K562 (cell line): ENCODE data around the gene GABRA5. TPM values are rescaled to one million over a fixed set of nuclear protein-coding genes. Genes with fewer than 3 reads are reported as not detected.

Source experiments
- ATAC-seq: fragments of 200-7000 bp; cut with Tn5 transposase; 3 replicates; pipeline ENCODE4 v1.9.1; 2020; ENCODE audit warnings: moderate library complexity
- BruUV-seq: library from RNA; stranded (reverse); fragments of 400-500 nt; replicated peaks from 2 replicates; lab custom pipeline; 2021; lab: Mats Ljungman, UMichigan
- CTCF ChIA-PET: fragments of 300-600 bp; formaldehyde crosslinking; extraction: SDS; loops from one replicate; lab custom pipeline; 2021; ENCODE audit warnings: low intra/inter-chr PET ratio; lab: Yijun Ruan, JAX
- POLR2A ChIA-PET: fragments of 300-600, 350-650 bp; sonication (Branson Sonifier 250); formaldehyde crosslinking; extraction: SDS; loops from one replicate; lab custom pipeline; 2021; ENCODE audit warnings: antibody characterized with exemption, inconsistent platforms; lab: Yijun Ruan, JAX
- DNase-seq, 4 experiments: peaks; one replicate each; pipeline versions ENCODE4 v3.0.0 to v3.0.0-alpha.2; 2011 to 2018; ENCODE audit warnings: low spot score in 3 of 4, mixed read lengths in 3 of 4; ENCODE audit errors: extremely low read depth in 1 of 4
- FAIRE-seq: peaks from 2 replicates; lab custom pipeline; 2011; peaks lifted over from hg19 to GRCh38; lab: Jason Lieb, UNC
- H2AFZ ChIP-seq: 2 replicates; pipeline ENCODE4 v1.6.0; 2011; ENCODE audit warnings: low read depth, low read length, control low read depth, inconsistent platforms
- H3K27ac ChIP-seq: fragments of 200-600 bp; 3 replicates; pipeline ENCODE4 v1.8.0; 2011; ENCODE audit warnings: low read depth, mild to moderate bottlenecking, control low read depth, inconsistent platforms, low read length, moderate library complexity, mixed read lengths; ENCODE audit errors: extremely low read depth
- H3K27me3 ChIP-seq, 2 experiments: fragments of 300-600 bp in 1 of 2; 2 replicates in 1 of 2; 3 replicates in 1 of 2; pipeline versions ENCODE4 v1.6.0 to v1.8.0; 2011; ENCODE audit warnings: inconsistent platforms in 2 of 2, low read length in 2 of 2, mild to moderate bottlenecking in 1 of 2, mixed read lengths in 1 of 2, moderate library complexity in 1 of 2; ENCODE audit not compliant: control insufficient read depth in 2 of 2, insufficient read depth in 2 of 2
- H3K36me3 ChIP-seq: fragments of 300-600 bp; 3 replicates; pipeline ENCODE4 v1.8.0; 2011; ENCODE audit warnings: mild to moderate bottlenecking, low read length, inconsistent platforms; ENCODE audit not compliant: control insufficient read depth, insufficient read depth
- H3K4me1 ChIP-seq, 2 experiments: fragments of 200-600 bp in 1 of 2; replicated peaks in 1 of 2; 2 replicates in 1 of 2; 3 replicates in 1 of 2; pipeline versions ENCODE4 v1.5.1 to v1.8.0; 2011; ENCODE audit warnings: inconsistent platforms in 2 of 2, low read length in 2 of 2, mild to moderate bottlenecking in 1 of 2, mixed read lengths in 1 of 2, moderate library complexity in 1 of 2; ENCODE audit not compliant: control insufficient read depth in 2 of 2, insufficient read depth in 2 of 2
- H3K4me2 ChIP-seq: 2 replicates; pipeline ENCODE4 v1.6.1; 2011; ENCODE audit warnings: low read length, control low read depth, inconsistent platforms, mixed read lengths; ENCODE audit not compliant: insufficient read depth
- H3K4me3 ChIP-seq: fragments of 200-600 bp; sonication (generic), shearing (Covaris generic); 2 replicates; pipeline ENCODE4 v1.5.1; 2016; ENCODE audit warnings: control low read depth, inconsistent platforms
- H3K79me2 ChIP-seq: fragments of 200-600 bp; 3 replicates; pipeline ENCODE4 v1.8.0; 2011; ENCODE audit warnings: low read length, inconsistent platforms; ENCODE audit not compliant: control insufficient read depth, insufficient read depth
- H3K9ac ChIP-seq, 2 experiments: 2 replicates each; pipeline versions ENCODE4 v1.6.0 to v1.6.1; 2011; ENCODE audit warnings: low read depth in 2 of 2, low read length in 2 of 2, control low read depth in 1 of 2, inconsistent platforms in 1 of 2, mild to moderate bottlenecking in 1 of 2, mixed read lengths in 1 of 2; ENCODE audit not compliant: insufficient read depth in 1 of 2
- H3K9me1 ChIP-seq: one replicate; pipeline ENCODE4 v1.6.0; 2011; ENCODE audit warnings: inconsistent platforms, mild to moderate bottlenecking, low read length, moderate library complexity; ENCODE audit not compliant: control insufficient read depth, insufficient read depth
- H3K9me3 ChIP-seq: replicated peaks from 2 replicates; pipeline ENCODE4 v1.5.1; 2011; ENCODE audit warnings: low read depth, low read length, inconsistent platforms; ENCODE audit not compliant: control insufficient read depth, insufficient read depth
- H4K20me1 ChIP-seq: replicated peaks from 2 replicates; pipeline ENCODE4 v1.6.1; 2011; ENCODE audit warnings: low read length, inconsistent platforms, mixed read lengths; ENCODE audit not compliant: control insufficient read depth, insufficient read depth
- CAMTA2 ChIP-seq: fragments of 250-450 bp; sonication (Bioruptor Pico); conservative IDR thresholded peaks from 2 replicates; pipeline ENCODE4 v1.5.1; 2022
- CEBPZ ChIP-seq: fragments of 150-350 bp; IDR thresholded peaks from 2 replicates; pipeline ENCODE4 v1.6.1; 2014; ENCODE audit warnings: low read depth, mild to moderate bottlenecking, low read length, borderline replicate concordance
- DIDO1 ChIP-seq: fragments of 450-650 bp; IDR thresholded peaks from 2 replicates; pipeline ENCODE4 v1.6.1; 2016; ENCODE audit warnings: low read depth, missing biosample characterization, missing genetic modification characterization
- GABPB2 ChIP-seq: fragments of 250-450 bp; sonication (Bioruptor Pico); conservative IDR thresholded peaks from 2 replicates; pipeline ENCODE4 v1.5.1; 2021; ENCODE audit warnings: mild to moderate bottlenecking
- KLF16 ChIP-seq: IDR thresholded peaks from 2 replicates; pipeline ENCODE4 v1.6.1; 2016; ENCODE audit warnings: antibody characterized with exemption
- SREBF2 ChIP-seq: sonication (generic); formaldehyde crosslinking; IDR thresholded peaks from 2 replicates; pipeline ENCODE4 v1.4.0; 2020; ENCODE audit warnings: mild to moderate bottlenecking, missing genetic modification reagents
- ZNF655 ChIP-seq: fragments of 250-450 bp; sonication (Bioruptor Pico); IDR thresholded peaks from 2 replicates; pipeline ENCODE4 v1.5.0; 2021
- WGBS: fragments of 100-300 bp; shearing (Covaris generic); methylation state at CpG from one replicate; pipeline ENCODE4 v1.1.6; 2016; ENCODE audit warnings: low coverage, mixed read lengths; ENCODE audit not compliant: insufficient coverage; ENCODE audit errors: missing lambda C conversion rate; 5-methylcytosine and 5-hydroxymethylcytosine counted together
- in situ Hi-C: fragments of 300-500 bp; cut with MboI; formaldehyde crosslinking; loops from 4 replicates; pipeline ENCODE4 v1.15.0; 2018; ENCODE audit warnings: inconsistent platforms, mixed read lengths
- intact Hi-C: fragments of 100-400 bp; cut with micrococcal nuclease; formaldehyde crosslinking; loops from 2 replicates; pipeline ENCODE4 v1.14.2; 2022
- polyA plus RNA-seq, 8 experiments: library from polyadenylated mRNA; depleted of rRNA in 4 of 8; stranded (reverse) in 5 of 8; unstranded in 3 of 8; fragments of >200 nt; fragmentation: Nextera tagmentation in 2 of 8; fragmentation: Illumina TruSeq in 1 of 8; extraction: Ambion mirVana in 2 of 8; extraction: Trizol in 1 of 8; gene quantifications; 2 replicates each; pipeline versions ENCODE4 v1.2.1 to v1.2.3, GENCODE V29; 2011 to 2014; ENCODE audit warnings: inconsistent platforms in 1 of 8, missing spikeins in 1 of 8
- total RNA-seq, 7 experiments: library from RNA; depleted of rRNA in 6 of 7; stranded (reverse); fragments of >200 nt in 6 of 7; fragmentation: Illumina TruSeq in 2 of 7; extraction: Trizol in 2 of 7; gene quantifications; 2 replicates each; pipeline versions ENCODE4 v1.2.1 to v1.2.3, GENCODE V29; 2011 to 2021; ENCODE audit warnings: low replicate concordance in 1 of 7

GABRA5 gene
- total and polyA plus RNA-seq, 9 of the 15 experiments (the other 6 are each of a cell fraction or from before 2014, with no cell fraction given) = not detected

GRCh38 chr15:26941489-26941888, 74.6 kb downstream of the GABRA5 start:
- CTCF ChIA-PET = no interaction called here
- no TSS peak for BruUV-seq

More at GRCh38 chr15:26941489-26941888, 74.6 kb downstream of the GABRA5 start:
- no peak overlapping the region for H3K27ac ChIP-seq
- no peak for TF ChIP-seq KLF16
- TF ChIP-seq CAMTA2 (CRISPR knock-in tag) = no peak
- TF ChIP-seq GABPB2 = no peak
- TF ChIP-seq ZNF655 (CRISPR knock-in tag) = no peak
- no peak for TF ChIP-seq SREBF2 (CRISPR knock-in tag)
- TF ChIP-seq CEBPZ = no peak
- no peak for TF ChIP-seq DIDO1 (tag)
- TF ChIP-seq, all 486 proteins: peak for 0
- H3K4me1 ChIP-seq = no peaks in the 10 kb centered on the region
- H3K9me3 ChIP-seq = no peaks in the 10 kb centered on the region
- in situ Hi-C loops = no loop called here
- H3K27me3 ChIP-seq = peaks cover 2 to 46% of the 10 kb centered on the region in 2 experiments; a peak in 3 of 5 replicates
- H3K4me3 ChIP-seq = no peak overlapping the region
- no peak overlapping the region for H2AFZ ChIP-seq
- no peak overlapping the region for H3K9ac ChIP-seq
- POLR2A ChIA-PET = interaction anchor here (0.6 kb wide), 1 partner anchor 18 kb away, joined by 5 read pairs; no protein-coding TSS in a partner anchor
- intact Hi-C loops = no loop called here
- H3K36me3 ChIP-seq = no peaks in the 10 kb centered on the region
- no peaks in the 10 kb centered on the region for H3K79me2 ChIP-seq
- no peak for ATAC-seq
- peaks cover 2% of the 10 kb centered on the region for H3K9me1 ChIP-seq
- H3K4me2 ChIP-seq = no peak overlapping the region
- H4K20me1 ChIP-seq = no peaks in the 10 kb centered on the region
- WGBS = 0% methylated on average over 4 of the region's 5 CpGs
- no peak for DNase-seq
- no peak for FAIRE-seq
